Esophagus (tissue), 2 donors: ENCODE results near the gene CATSPER4. TPM values are rescaled to one million over a fixed set of nuclear protein-coding genes. Genes with fewer than 3 reads are reported as not detected.
A peak's percentile ranks its signal among the peaks of the same experiment; 100 is the strongest.

Experiments
- H3K27ac ChIP-seq, 2 donors: one replicate each; pipeline ENCODE4 v1.5.1; 2013; ENCODE audit warnings: low read depth in 2 of 2, mild to moderate bottlenecking in 2 of 2, inconsistent platforms in 1 of 2, low read length in 1 of 2, moderate library complexity in 1 of 2
- H3K27me3 ChIP-seq, 2 donors: one replicate each; pipeline ENCODE4 v1.6.1; 2013; ENCODE audit warnings: low read length in 2 of 2, control low read depth in 1 of 2, mild to moderate bottlenecking in 1 of 2; ENCODE audit not compliant: insufficient read depth in 2 of 2, control insufficient read depth in 1 of 2
- H3K36me3 ChIP-seq, 2 donors: one replicate each; pipeline ENCODE4 v1.6.1; 2013; ENCODE audit warnings: low read length in 1 of 2; ENCODE audit not compliant: control insufficient read depth in 2 of 2, insufficient read depth in 2 of 2
- H3K4me1 ChIP-seq, 2 donors: one replicate each; pipeline ENCODE4 v1.6.1; 2013; ENCODE audit warnings: low read length in 1 of 2; ENCODE audit not compliant: control insufficient read depth in 2 of 2, insufficient read depth in 2 of 2
- H3K4me3 ChIP-seq, 2 donors: one replicate each; pipeline ENCODE4 v1.5.1; 2013; ENCODE audit warnings: low read length in 2 of 2, mild to moderate bottlenecking in 2 of 2, low read depth in 1 of 2, moderate library complexity in 1 of 2
- H3K9me3 ChIP-seq, 2 donors: one replicate each; pipeline ENCODE4 v1.6.1; 2013; ENCODE audit warnings: mild to moderate bottlenecking in 2 of 2, low read depth in 1 of 2, low read length in 1 of 2, moderate library complexity in 1 of 2; ENCODE audit not compliant: control insufficient read depth in 2 of 2, insufficient read depth in 1 of 2
- WGBS, 2 donors: extraction: QIAGEN DNeasy Blood & Tissue Kit; methylation state at CpG; one replicate each; pipeline ENCODE4 v1.1.7; 2013; 5-methylcytosine and 5-hydroxymethylcytosine counted together
- polyA plus RNA-seq, 2 donors: library from polyadenylated mRNA; stranded (reverse); fragments of 200-250 nt; gene quantifications; one replicate each; pipeline ENCODE4 v1.2.3, GENCODE V29; 2013
- donor health status: healthy with polysubstance abuse.
- donor health status: Bipolar disorder and iron deficiency.

CATSPER4 gene
- polyA plus RNA-seq, 2 donors: not detected

GRCh38 chr1:26156285-26157038, 33.9 kb upstream of the CATSPER4 start:
- Histone ChIP-seq H3K36me3 (no peaks in the 10 kb centered on the region), H3K9me3 (no peaks in the 10 kb centered on the region), H3K4me3 (peak overlapping the region in 1 of 2 donors; percentile 7), H3K27ac (peak overlapping the region in 1 of 2 donors; percentile 3), H3K4me1 (peaks cover 0 to 10% of the 10 kb centered on the region in 2 donors), H3K27me3 (peaks cover 0 to 5% of the 10 kb centered on the region in 2 donors)
- WGBS, 2 donors: 27 to 36% methylated on average over 12 of the region's 12 CpGs

GRCh38 chr1:26158271-26158907, 32.0 kb upstream of the CATSPER4 start:
- no peaks in the 10 kb centered on the region for H3K9me3 ChIP-seq
- no peak overlapping the region for H3K4me3 ChIP-seq
- H3K27ac ChIP-seq: no peak overlapping the region
- 55 to 69% methylated on average over 5 of the region's 5 CpGs for WGBS, 2 donors
- H3K36me3 ChIP-seq: no peaks in the 10 kb centered on the region
- H3K4me1 ChIP-seq: peaks cover 0 to 18% of the 10 kb centered on the region in 2 donors
- H3K27me3 ChIP-seq: peaks cover 0 to 5% of the 10 kb centered on the region in 2 donors

DNA sequence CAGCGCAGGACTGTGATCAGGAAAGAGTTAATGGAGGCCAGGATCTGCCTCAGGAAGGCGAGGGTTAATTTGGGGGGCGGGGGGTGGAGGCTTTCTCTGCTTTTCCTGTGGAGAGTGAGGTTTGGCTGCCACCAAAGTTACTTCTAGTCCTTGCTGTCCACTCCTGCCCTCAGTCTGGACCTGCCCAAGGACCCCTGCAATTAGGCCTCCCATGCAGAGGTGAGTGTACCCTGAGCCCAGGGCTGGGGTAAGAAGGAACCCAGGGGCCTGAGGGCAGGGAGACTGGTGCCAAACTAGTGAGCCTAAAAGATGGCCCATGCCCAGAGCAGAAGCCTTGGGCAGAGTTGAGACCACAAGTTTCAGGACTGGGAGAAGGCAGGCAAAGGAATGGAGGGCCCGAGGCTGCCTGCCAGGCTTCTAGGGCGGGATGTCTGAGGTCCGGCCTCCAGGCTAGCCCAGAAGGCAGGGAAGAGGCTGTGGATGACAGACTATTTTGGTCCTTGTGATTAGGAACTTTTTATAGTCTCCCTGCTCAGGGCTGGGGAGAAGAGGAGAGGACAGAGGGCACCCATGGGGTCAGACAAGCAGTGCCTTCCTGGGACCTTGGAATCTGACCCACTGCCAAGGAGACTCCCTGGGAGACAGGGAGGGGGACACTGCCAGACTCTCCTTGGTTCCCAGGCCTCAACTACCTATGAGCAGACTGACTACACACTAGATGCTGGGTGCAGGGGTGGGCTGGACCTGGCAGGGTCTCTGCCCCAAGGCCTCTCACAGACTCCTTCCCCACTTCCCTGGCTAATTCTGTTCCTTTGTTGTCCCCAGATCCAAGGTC, 31.3 kb upstream of the CATSPER4 start, which contains the start of gene FAM110D:
TSS of gene FAM110D (plus strand) at position 172 of the 835 bp plus-strand sequence. CDS start 2,213 bp downstream, outside the sequence.
- peak within 1 kb of the TSS in 1 of 2 donors; percentile 14 for H3K27ac ChIP-seq
- peak within 1 kb of the TSS; percentile 1 to 36 for H3K4me3 ChIP-seq
- peaks cover 0 to 5% of the 10 kb centered on the region in 2 donors for H3K27me3 ChIP-seq
- peaks cover 0 to 20% of the 10 kb centered on the region in 2 donors for H3K4me1 ChIP-seq
- H3K36me3 ChIP-seq: no peaks in the 10 kb centered on the region
- H3K9me3 ChIP-seq: no peaks in the 10 kb centered on the region
- 40 to 45% methylated on average over 6 of the region's 6 CpGs for WGBS, 2 donors

GRCh38 chr1:26159743-26160039, 30.7 kb upstream of the CATSPER4 start:
- Histone ChIP-seq H3K9me3 (no peaks in the 10 kb centered on the region), H3K4me3 (peak overlapping the region; percentile 1 to 25), H3K27ac (peak overlapping the region in 1 of 2 donors; percentile 14), H3K27me3 (peaks cover 0 to 5% of the 10 kb centered on the region in 2 donors), H3K36me3 (no peaks in the 10 kb centered on the region), H3K4me1 (peaks cover 0 to 20% of the 10 kb centered on the region in 2 donors)
- WGBS, 2 donors: 63 to 68% methylated on average over 4 of the region's 4 CpGs

GRCh38 chr1:26160527-26161414, 29.6 kb upstream of the CATSPER4 start:
- Histone ChIP-seq H3K4me1 (peaks cover 0 to 20% of the 10 kb centered on the region in 2 donors), H3K9me3 (no peaks in the 10 kb centered on the region), H3K36me3 (no peaks in the 10 kb centered on the region), H3K27me3 (peaks cover 0 to 5% of the 10 kb centered on the region in 2 donors), H3K27ac (no peak overlapping the region), H3K4me3 (peak overlapping the region; percentile 43 to 47)
- 48 to 49% methylated on average over 18 of the region's 18 CpGs for WGBS, 2 donors

- Histone ChIP-seq H3K27me3 (peaks cover 0 to 1% of the 10 kb centered on the region in 2 donors), H3K27ac (no peak overlapping the region), H3K36me3 (no peaks in the 10 kb centered on the region), H3K9me3 (no peaks in the 10 kb centered on the region), H3K4me1 (peaks cover 0 to 20% of the 10 kb centered on the region in 2 donors), H3K4me3 (peak overlapping the region; percentile 43 to 47)
- WGBS, 2 donors: 2% methylated on average over 67 to 98 of the region's 98 CpGs
These were observed 28.8 kb upstream of the CATSPER4 start for GRCh38 chr1:26161415-26162219.

DNA sequence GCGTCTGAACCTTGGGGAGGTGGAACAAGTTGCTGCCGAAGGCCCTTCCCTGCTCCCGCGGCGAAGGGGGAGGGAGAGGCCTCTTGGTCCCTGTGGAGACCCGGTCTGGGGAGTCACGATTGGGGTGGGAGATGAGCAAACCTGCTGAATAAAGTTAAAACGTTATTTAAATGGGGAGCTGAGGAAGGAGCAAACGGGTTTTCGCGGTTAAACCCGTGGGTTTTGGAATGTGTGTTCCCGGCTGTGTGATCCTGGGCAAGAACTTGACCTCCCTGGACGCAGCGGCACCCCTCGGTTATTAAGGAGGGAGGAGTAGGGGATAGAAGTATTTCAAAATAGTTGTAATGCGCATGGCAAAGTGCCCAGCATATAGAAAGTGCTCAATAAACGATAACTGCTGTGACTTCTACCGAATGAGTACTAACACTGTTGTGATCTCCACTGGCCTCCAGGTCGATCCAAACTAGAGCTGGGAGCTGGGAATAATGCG, 28.1 kb upstream of the CATSPER4 start:
- Histone ChIP-seq H3K27me3 (no peaks in the 10 kb centered on the region), H3K9me3 (no peaks in the 10 kb centered on the region), H3K4me1 (peaks cover 0 to 20% of the 10 kb centered on the region in 2 donors), H3K4me3 (peak overlapping the region; percentile 43 to 47), H3K36me3 (no peaks in the 10 kb centered on the region), H3K27ac (no peak overlapping the region)
- WGBS, 2 donors: 28 to 30% methylated on average over 21 of the region's 21 CpGs

DNA sequence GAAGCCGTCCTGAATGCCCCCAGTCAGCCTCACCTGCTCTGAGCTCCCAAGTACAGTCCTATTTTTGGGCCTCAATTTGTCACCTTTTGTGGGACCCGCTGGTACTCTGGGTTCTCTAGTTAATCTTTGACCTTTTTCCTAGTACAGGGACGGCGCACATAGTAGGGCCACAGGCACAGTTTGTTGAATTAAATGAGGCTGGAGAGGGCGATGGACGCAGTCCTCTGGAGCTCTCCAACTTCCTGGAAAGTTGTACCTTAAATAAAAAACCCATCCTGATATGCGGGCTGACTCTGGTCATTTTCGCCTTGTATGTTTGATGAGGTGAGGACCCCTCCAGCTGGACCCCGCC, 26.7 kb upstream of the CATSPER4 start:
- H3K4me3 ChIP-seq: peak overlapping the region in 1 of 2 donors; percentile 29
- H3K27me3 ChIP-seq: no peaks in the 10 kb centered on the region
- 58 to 69% methylated on average over 9 of the region's 9 CpGs for WGBS, 2 donors
- H3K4me1 ChIP-seq: peaks cover 0 to 16% of the 10 kb centered on the region in 2 donors
- no peak overlapping the region for H3K27ac ChIP-seq
- H3K9me3 ChIP-seq: no peaks in the 10 kb centered on the region
- H3K36me3 ChIP-seq: no peaks in the 10 kb centered on the region
